NCI-H2227 treated with DMSO at 0.1 percent for 48 hours (cell line): ENCODE data around the gene LY6G5C.

Experiments used
- DNase-seq: peaks from one replicate; lab custom pipeline; 2025; lab: John Stamatoyannopoulos, UW

Gene LY6G5C

GRCh38 chr6:31639449-31639861 lies 41.4 kb downstream of the LY6G5C start:
- no peak for DNase-seq

GRCh38 chr6:31639043-31639442 lies 41.8 kb downstream of the LY6G5C start:
- DNase-seq, result no peak

- no peak for DNase-seq
These were observed 43.9 kb downstream of the LY6G5C start for GRCh38 chr6:31636698-31637596.

- DNase-seq, result no peak
These were observed 45.8 kb downstream of the LY6G5C start for GRCh38 chr6:31634969-31635575.

GRCh38 chr6:31634131-31634530 lies 46.7 kb downstream of the LY6G5C start:
- no peak for DNase-seq

GRCh38 chr6:31633447-31633846 lies 47.4 kb downstream of the LY6G5C start:
- no peak for DNase-seq

GRCh38 chr6:31632279-31632946 lies 48.5 kb downstream of the LY6G5C start:
- DNase-seq, result no peak

- no peak for DNase-seq
These were observed 49.1 kb downstream of the LY6G5C start for GRCh38 chr6:31631681-31632278.

GRCh38 chr6:31631209-31631608 lies 49.7 kb downstream of the LY6G5C start:
- DNase-seq, result no peak

GRCh38 chr6:31630177-31630934 lies 50.5 kb downstream of the LY6G5C start:
- DNase-seq, result no peak

- DNase-seq, result no peak
These were observed 51.9 kb downstream of the LY6G5C start for GRCh38 chr6:31629014-31629413.

GRCh38 chr6:31627690-31628287 lies 53.1 kb downstream of the LY6G5C start:
- DNase-seq, result no peak

GRCh38 chr6:31626952-31627351 lies 53.9 kb downstream of the LY6G5C start:
- no peak for DNase-seq
